ENCODE results near the gene ABCG1.

The ABCG1 gene

GRCh38 chr21:42310411-42311001 is 91.6 kb downstream of the ABCG1 start:
- TF ChIP-seq POU6F1 (CRISPR knock-in tag; IDR thresholded peaks at IDR 0.05; ENCODE audit: borderline replicate concordance, low read depth): no peak
- no peak for TF ChIP-seq PATZ1 (CRISPR knock-in tag; IDR thresholded peaks at IDR 0.05; ENCODE audit: borderline replicate concordance)
- no peak for TF ChIP-seq ISL1 (CRISPR knock-in tag; IDR thresholded peaks at IDR 0.05)
- ATAC-seq: no peak

- ATAC-seq: no peak
- no peak for TF ChIP-seq CSRNP3 (CRISPR knock-in tag; IDR thresholded peaks at IDR 0.05)
- TF ChIP-seq ZC3H10 (CRISPR knock-in tag; IDR thresholded peaks at IDR 0.05): no peak
- TF ChIP-seq ZFP30 (CRISPR knock-in tag; IDR thresholded peaks at IDR 0.05): no peak
- TF ChIP-seq ZNF8 (CRISPR knock-in tag; IDR thresholded peaks at IDR 0.05): no peak
- no peak for TF ChIP-seq PPARA (CRISPR knock-in tag; IDR thresholded peaks at IDR 0.05; ENCODE audit: borderline replicate concordance)
- no peak for TF ChIP-seq GLIS3 (CRISPR knock-in tag; IDR thresholded peaks at IDR 0.05)
These were observed 92.2 kb downstream of the ABCG1 start for GRCh38 chr21:42311160-42311559.

GRCh38 chr21:42311816-42312625 is 93.1 kb downstream of the ABCG1 start:
- ATAC-seq: no peak
- no peak for TF ChIP-seq ZFP30 (CRISPR knock-in tag; IDR thresholded peaks at IDR 0.05)
- no peak for TF ChIP-seq CREB5 (CRISPR knock-in tag; IDR thresholded peaks at IDR 0.05; ENCODE audit: low read depth)
- TF ChIP-seq ISL1 (CRISPR knock-in tag; IDR thresholded peaks at IDR 0.05): no peak
- TF ChIP-seq ZNF565 (CRISPR knock-in tag; conservative IDR thresholded peaks at IDR 0.05; ENCODE audit: low read depth): no peak
- TF ChIP-seq ESRRG (CRISPR knock-in tag; IDR thresholded peaks at IDR 0.05): no peak
- no peak for TF ChIP-seq POU6F1 (CRISPR knock-in tag; IDR thresholded peaks at IDR 0.05; ENCODE audit: borderline replicate concordance, low read depth)
- TF ChIP-seq ZC3H10 (CRISPR knock-in tag; IDR thresholded peaks at IDR 0.05): no peak
- TF ChIP-seq TCF4 (CRISPR knock-in tag; IDR thresholded peaks at IDR 0.05; ENCODE audit: borderline replicate concordance): no peak
- no peak for TF ChIP-seq ZNF8 (CRISPR knock-in tag; IDR thresholded peaks at IDR 0.05)
- no peak for TF ChIP-seq ARNTL (CRISPR knock-in tag; IDR thresholded peaks at IDR 0.05; ENCODE audit: borderline replicate concordance, low read depth)
- no peak for TF ChIP-seq GLIS3 (CRISPR knock-in tag; IDR thresholded peaks at IDR 0.05)
- TF ChIP-seq PPARA (CRISPR knock-in tag; IDR thresholded peaks at IDR 0.05; ENCODE audit: borderline replicate concordance): no peak
- TF ChIP-seq OSR1 (CRISPR knock-in tag; IDR thresholded peaks at IDR 0.05): no peak
- TF ChIP-seq TSHZ2 (CRISPR knock-in tag; IDR thresholded peaks at IDR 0.05): no peak
- no peak for TF ChIP-seq ZFP3 (CRISPR knock-in tag; IDR thresholded peaks at IDR 0.05)
- TF ChIP-seq BACH2 (CRISPR knock-in tag; IDR thresholded peaks at IDR 0.05; ENCODE audit: borderline replicate concordance): no peak

All from SK-N-SH treated with all-trans-retinoic acid at 6 μM for 48 hours (cell line).